ENCODE data around the gene NAB2. TPM values are rescaled to one million over a fixed set of nuclear protein-coding genes. Genes with fewer than 3 reads are reported as not detected.

The NAB2 gene
- total and polyA plus RNA-seq, 2 of the 8 experiments (the other 6 are each of a cell fraction or from before 2014, with no cell fraction given) = 20.9 to 23.5 TPM

DNA sequence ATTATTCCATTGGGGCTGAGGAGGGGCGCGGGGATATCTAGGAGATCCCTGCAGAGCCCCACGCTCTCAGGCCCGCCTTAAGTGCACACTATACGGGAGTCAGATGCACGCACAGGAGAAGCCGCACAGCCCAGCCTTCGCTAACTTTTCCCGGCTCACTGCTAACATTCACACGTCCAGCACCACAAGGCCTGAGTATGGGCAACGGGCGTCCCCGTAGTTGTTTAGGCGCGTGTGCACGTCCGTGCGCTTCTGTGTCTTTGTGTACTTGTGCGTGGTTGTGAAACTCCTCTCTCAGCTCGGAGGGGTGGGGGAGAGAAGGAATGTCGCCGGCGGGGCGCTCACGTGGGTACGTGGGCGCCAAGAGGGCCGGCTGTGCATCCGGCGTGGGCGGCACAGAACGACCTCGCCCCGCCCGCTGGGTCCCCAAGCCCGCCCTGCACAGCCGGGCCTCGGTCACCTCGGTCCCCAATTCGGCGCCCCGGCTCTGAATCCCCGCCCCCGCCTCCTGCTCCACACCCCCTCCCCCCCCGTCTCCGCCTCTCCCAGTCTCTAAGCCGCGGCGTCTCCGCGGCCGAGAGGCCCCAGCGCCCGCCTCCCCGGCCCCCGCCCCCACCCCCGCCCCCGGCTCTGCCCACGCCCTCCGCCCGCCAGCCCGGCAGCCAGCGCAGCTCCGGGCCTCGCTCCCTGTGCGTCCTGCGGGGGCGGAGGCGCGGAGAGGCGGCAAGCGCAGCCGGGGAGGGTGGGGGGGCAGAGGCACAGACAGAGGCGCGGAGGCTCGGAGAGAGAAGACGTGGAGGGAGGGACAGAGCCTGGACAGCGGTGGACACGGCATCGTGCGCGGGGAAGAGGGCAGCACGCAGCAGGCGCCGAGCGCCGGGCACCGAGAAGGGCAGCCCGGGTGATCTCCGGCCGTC lies at the start of gene NAB2 (continued):
- TF ChIP-seq, protein P1, sequence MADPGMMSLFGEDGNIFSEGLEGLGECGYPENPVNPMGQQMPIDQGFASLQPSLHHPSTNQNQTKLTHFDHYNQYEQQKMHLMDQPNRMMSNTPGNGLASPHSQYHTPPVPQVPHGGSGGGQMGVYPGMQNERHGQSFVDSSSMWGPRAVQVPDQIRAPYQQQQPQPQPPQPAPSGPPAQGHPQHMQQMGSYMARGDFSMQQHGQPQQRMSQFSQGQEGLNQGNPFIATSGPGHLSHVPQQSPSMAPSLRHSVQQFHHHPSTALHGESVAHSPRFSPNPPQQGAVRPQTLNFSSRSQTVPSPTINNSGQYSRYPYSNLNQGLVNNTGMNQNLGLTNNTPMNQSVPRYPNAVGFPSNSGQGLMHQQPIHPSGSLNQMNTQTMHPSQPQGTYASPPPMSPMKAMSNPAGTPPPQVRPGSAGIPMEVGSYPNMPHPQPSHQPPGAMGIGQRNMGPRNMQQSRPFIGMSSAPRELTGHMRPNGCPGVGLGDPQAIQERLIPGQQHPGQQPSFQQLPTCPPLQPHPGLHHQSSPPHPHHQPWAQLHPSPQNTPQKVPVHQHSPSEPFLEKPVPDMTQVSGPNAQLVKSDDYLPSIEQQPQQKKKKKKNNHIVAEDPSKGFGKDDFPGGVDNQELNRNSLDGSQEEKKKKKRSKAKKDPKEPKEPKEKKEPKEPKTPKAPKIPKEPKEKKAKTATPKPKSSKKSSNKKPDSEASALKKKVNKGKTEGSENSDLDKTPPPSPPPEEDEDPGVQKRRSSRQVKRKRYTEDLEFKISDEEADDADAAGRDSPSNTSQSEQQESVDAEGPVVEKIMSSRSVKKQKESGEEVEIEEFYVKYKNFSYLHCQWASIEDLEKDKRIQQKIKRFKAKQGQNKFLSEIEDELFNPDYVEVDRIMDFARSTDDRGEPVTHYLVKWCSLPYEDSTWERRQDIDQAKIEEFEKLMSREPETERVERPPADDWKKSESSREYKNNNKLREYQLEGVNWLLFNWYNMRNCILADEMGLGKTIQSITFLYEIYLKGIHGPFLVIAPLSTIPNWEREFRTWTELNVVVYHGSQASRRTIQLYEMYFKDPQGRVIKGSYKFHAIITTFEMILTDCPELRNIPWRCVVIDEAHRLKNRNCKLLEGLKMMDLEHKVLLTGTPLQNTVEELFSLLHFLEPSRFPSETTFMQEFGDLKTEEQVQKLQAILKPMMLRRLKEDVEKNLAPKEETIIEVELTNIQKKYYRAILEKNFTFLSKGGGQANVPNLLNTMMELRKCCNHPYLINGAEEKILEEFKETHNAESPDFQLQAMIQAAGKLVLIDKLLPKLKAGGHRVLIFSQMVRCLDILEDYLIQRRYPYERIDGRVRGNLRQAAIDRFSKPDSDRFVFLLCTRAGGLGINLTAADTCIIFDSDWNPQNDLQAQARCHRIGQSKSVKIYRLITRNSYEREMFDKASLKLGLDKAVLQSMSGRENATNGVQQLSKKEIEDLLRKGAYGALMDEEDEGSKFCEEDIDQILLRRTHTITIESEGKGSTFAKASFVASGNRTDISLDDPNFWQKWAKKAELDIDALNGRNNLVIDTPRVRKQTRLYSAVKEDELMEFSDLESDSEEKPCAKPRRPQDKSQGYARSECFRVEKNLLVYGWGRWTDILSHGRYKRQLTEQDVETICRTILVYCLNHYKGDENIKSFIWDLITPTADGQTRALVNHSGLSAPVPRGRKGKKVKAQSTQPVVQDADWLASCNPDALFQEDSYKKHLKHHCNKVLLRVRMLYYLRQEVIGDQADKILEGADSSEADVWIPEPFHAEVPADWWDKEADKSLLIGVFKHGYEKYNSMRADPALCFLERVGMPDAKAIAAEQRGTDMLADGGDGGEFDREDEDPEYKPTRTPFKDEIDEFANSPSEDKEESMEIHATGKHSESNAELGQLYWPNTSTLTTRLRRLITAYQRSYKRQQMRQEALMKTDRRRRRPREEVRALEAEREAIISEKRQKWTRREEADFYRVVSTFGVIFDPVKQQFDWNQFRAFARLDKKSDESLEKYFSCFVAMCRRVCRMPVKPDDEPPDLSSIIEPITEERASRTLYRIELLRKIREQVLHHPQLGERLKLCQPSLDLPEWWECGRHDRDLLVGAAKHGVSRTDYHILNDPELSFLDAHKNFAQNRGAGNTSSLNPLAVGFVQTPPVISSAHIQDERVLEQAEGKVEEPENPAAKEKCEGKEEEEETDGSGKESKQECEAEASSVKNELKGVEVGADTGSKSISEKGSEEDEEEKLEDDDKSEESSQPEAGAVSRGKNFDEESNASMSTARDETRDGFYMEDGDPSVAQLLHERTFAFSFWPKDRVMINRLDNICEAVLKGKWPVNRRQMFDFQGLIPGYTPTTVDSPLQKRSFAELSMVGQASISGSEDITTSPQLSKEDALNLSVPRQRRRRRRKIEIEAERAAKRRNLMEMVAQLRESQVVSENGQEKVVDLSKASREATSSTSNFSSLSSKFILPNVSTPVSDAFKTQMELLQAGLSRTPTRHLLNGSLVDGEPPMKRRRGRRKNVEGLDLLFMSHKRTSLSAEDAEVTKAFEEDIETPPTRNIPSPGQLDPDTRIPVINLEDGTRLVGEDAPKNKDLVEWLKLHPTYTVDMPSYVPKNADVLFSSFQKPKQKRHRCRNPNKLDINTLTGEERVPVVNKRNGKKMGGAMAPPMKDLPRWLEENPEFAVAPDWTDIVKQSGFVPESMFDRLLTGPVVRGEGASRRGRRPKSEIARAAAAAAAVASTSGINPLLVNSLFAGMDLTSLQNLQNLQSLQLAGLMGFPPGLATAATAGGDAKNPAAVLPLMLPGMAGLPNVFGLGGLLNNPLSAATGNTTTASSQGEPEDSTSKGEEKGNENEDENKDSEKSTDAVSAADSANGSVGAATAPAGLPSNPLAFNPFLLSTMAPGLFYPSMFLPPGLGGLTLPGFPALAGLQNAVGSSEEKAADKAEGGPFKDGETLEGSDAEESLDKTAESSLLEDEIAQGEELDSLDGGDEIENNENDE (IDR thresholded peaks at IDR 0.05; ENCODE audit: insufficient replicate concordance, low read length) = no peak
- TF ChIP-seq POLR2A (IDR thresholded peaks at IDR 0.05; ENCODE audit: control extremely low read depth in 1 of 2, low read depth in 2 of 2, low read length in 2 of 2) (0 out of 3 replicates have a peak, but pooled peaks of 1 of the 2 experiments have one; percentile 3), NRF1 (IDR thresholded peaks at IDR 0.05; ENCODE audit: low read depth, low read length) (no peak), SAP30 (IDR thresholded peaks at IDR 0.05; ENCODE audit: insufficient read depth, insufficient replicate concordance, low read length) (no peak), KDM5A (IDR thresholded peaks at IDR 0.05; ENCODE audit: low read length) (no peak), SP1 (IDR thresholded peaks at IDR 0.05; ENCODE audit: low read depth, low read length) (no peak), HDAC2 (IDR thresholded peaks at IDR 0.05; ENCODE audit: borderline replicate concordance in 1 of 2, low read depth in 2 of 2, low read length in 2 of 2) (peak in 1 of 2 experiments; percentile 30; a peak in 1 of 4 replicates), TAF1 (IDR thresholded peaks at IDR 0.05; ENCODE audit: low read depth, low read length) (peak; percentile 40; the same call in 1 of the 2 replicates), KDM1A (IDR thresholded peaks at IDR 0.05; ENCODE audit: borderline replicate concordance, low read length) (peak; percentile 61; the same call in 1 of the 2 replicates)
